Astrocyte of the hippocampus (primary cell): ENCODE measurements around the gene SRGAP3.

ENCODE experiments used
- DNase-seq: peaks from one replicate; pipeline ENCODE4 v3.0.0; 2011; ENCODE audit warnings: low read depth, low spot score

The SRGAP3 gene

GRCh38 chr3:9059489-9060400 is 189.7 kb downstream of the SRGAP3 start:
- DNase-seq = no peak

GRCh38 chr3:9056581-9056980 is 192.9 kb downstream of the SRGAP3 start:
- no peak for DNase-seq

GRCh38 chr3:9047452-9048346 is 201.7 kb downstream of the SRGAP3 start:
- no peak for DNase-seq

DNA sequence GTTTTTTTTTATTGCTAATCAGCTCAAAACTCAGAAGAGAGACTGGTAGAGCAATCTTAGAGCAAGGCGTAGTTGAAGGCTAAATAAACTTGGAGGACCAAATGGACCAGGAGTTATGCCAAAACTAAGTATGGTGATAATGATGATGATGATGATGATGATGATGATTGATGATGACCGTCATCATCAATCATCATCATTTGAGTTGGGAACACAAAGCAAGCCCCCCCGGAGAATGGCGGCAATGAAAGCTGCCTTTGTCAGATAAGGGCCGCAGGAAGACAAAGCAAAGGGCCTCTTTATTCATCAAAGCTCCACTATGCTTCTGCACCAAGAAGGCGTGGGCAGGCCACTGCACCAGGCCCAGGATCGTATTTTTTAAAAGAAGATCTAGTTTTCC is 204.1 kb downstream of the SRGAP3 start:
- DNase-seq = no peak

DNA sequence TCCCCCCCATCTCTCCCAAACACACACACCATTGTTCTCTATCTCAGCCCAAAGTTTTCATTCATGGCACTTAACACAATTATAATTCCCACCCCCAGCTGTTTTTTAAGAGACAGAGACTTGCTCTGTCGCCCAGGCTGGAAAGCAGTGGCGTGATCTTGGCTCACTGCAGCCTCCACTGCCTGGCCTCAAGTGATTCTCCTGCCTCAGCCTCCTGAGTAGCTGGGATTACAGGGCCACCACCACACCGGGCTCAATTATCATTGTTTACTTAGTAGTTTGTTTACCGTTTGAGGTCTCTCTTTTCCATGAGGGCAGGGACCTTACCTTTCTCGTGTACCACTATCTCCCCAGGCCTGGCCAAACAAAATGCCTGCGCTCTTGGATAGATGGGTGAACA is 206.4 kb downstream of the SRGAP3 start:
- DNase-seq = no peak

DNA sequence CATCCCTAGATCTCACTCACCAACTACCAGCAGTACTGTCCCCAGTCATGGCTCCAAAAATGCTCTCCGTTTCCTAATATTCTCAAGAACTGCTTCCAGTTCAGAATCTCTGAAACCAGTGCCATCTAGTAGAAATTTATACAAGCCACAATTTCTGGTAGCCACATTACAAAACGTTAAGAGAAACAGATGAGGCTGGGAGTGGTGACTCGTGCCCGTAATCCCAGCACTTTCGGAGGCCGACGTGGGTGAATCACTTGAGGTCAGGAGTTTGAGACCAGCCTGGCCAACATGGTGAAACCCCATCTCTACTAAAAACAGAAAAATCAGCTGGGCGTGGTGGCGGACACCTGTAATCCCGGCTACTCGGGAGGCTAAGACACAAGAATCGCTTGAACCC is 207.8 kb downstream of the SRGAP3 start:
- no peak for DNase-seq

DNA sequence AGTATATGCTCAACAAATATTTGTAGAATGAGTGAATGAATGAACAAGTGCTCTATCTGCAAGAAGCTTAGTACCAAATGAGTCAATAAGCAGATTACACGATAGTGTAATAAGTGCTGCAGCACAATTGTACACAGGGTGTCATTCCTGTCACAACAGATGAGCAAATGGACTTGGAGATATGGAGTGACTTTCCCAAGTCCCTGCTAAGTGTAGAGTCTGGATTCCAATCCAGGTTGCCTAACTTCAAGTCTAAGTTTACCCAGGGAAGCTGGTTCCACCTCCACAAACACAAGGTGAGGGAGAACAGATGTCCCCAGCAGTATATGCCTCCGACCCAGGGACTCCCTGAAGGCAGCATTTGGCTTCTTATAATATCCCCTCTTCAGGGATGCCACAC is 208.4 kb downstream of the SRGAP3 start:
- DNase-seq = no peak

GRCh38 chr3:9037144-9037711 is 212.2 kb downstream of the SRGAP3 start:
- no peak for DNase-seq

DNA sequence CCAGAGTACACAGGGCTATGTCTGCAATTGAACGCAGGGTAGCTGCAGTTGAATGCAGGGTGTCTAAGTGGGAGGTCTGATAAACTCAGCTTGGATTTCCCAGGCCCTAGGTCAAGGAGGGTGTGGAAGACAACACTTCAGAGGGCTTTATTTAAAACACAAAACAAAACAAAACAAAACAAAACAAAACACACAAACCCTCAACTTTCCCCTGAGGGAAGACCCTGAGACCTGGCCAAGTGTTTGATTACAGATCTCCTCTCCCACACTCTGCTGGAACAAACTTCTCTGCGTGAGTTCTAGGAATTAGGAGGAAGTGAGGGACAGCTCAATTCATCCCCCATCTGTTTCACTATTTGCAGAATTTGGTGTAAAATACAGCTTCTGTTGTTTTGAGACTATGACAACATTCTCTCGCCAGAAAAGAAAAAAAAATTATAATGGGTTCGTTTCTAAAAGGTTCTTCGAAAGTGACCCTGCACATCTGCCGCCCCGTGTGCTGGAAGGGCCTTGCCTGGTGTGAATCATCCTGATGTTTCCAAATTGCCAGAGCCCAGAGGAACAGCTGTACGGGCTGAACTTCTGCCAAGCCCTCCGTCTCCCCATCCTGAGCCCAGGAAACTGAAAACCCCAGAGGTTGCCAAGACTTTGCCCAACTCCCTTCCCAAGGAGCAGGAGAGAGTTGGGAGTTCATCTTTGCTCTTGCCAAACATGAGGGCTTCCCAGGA is 212.9 kb downstream of the SRGAP3 start:
- DNase-seq = no peak

GRCh38 chr3:9035961-9036360 is 213.5 kb downstream of the SRGAP3 start:
- DNase-seq = no peak

- DNase-seq = no peak
These were observed 214.0 kb downstream of the SRGAP3 start for GRCh38 chr3:9035473-9035872.

- DNase-seq = no peak
These were observed 215.6 kb downstream of the SRGAP3 start for GRCh38 chr3:9033867-9034266.

DNA sequence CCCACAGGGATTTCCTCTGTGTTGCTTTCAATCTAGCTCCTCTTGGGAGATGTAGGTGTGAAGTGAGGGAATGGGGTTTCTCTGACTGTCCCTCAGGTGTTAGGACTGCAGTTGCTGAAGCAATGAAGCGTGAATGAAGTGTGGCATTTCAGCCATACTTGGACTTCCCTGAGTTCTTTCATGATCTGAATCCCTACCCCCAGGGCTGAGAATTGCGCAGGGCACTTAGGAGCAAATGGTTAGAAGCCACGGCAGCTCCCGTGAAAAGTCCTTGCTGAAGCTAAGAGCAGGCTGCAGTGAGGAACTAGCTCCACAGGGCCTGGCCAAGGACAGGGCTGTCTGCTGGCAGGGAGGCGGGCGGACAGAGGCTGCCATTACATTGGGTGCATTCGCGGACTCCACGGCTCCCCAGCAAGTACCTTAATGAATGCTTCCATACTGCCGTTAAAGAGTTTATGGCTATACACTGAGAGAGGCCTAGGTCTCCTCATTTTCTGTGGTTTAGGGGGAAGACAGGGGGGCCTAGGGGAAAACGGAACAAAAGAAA is 217.1 kb downstream of the SRGAP3 start:
- DNase-seq = no peak

DNA sequence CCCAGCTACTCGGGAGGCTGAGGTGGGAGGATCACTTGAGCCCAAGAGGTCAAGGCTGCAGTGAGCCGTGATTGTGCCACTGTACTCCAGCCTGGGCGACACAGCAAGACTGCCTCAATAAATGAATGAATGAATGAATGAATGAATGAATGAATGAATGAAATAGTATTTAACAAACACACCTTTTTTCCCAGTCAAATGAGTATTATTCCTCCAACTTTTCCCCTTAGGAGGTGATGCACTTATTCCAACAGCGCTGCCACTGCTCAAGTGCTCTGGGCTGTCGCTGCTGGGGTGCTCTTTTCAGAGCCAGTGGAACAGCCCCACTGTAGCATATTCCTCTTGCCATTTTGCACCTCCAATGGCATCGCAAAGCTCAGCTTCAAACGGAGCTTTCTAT is 219.4 kb downstream of the SRGAP3 start:
- DNase-seq = no peak

DNA sequence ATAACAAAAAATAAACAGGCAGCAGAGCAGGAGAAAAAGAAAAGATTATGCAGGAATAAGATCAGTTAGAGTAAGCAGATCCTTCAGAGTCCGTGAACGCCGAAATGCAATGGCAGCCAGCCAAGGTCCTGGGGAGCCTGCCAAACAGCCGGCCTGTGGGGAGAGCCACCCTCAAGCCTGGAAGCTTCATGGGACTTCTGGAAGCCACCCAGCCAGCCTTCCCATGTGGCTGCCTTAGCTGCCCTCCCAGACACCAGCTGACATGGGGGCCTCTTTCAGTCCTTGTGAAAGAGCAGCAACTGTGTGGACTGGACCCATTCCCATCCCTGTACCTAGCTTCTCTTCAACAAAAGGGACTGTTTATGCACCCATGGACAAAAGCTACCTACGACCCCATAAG is 221.3 kb downstream of the SRGAP3 start:
- DNase-seq = peak; percentile 95

DNA sequence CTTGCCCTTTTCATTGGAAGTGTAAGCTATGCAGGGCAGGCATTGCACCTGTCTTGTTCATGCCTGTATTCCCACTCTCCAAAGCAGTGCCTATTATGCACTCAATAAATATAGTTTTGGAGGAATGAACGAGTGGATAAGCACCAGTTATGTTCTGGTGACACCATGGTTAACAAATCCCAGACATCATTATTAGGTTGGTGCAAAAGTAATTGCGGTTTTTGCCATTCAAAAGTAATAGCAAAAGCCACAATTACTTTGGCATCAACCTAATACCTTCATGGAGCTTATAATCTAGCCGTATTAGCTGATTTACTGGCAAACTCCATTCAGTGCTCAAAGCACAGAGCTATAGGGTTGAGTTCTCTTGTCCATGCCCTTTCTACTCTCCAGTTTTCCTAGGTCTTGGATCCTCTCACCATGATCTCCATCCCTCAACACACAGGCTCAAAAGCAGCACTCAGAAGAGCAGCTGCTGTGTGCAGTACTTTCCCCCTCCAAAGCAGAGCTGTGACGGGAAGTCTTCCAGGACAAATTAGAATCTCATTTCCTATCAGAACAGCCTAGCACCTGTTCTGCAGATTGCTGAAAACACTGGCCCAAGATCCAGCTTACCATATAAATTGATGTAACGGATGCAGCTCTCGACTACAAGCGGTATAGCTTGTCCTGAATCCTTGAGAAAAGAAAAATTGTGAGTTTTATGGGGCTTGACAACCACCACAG is 223.0 kb downstream of the SRGAP3 start:
- no peak for DNase-seq

GRCh38 chr3:9024341-9024740 is 225.1 kb downstream of the SRGAP3 start:
- no peak for DNase-seq

DNA sequence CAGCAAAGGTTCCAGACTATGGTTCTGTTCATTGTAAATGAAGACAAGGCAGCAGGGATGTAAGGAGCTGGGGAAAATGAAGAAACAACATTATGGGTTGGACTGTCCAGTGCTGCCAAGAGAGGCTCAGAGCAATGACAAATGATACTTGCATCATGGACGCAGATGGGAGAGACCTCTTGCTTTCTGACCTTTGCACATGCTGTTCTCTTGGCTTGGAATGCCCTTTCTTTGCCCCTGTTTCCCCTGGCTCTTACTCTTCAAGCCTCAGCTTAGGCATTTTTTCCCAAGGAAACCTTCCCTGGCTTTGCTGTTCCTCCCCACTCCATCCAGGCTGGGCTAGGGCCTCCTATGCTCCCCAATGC is 226.2 kb downstream of the SRGAP3 start:
- no peak for DNase-seq

DNA sequence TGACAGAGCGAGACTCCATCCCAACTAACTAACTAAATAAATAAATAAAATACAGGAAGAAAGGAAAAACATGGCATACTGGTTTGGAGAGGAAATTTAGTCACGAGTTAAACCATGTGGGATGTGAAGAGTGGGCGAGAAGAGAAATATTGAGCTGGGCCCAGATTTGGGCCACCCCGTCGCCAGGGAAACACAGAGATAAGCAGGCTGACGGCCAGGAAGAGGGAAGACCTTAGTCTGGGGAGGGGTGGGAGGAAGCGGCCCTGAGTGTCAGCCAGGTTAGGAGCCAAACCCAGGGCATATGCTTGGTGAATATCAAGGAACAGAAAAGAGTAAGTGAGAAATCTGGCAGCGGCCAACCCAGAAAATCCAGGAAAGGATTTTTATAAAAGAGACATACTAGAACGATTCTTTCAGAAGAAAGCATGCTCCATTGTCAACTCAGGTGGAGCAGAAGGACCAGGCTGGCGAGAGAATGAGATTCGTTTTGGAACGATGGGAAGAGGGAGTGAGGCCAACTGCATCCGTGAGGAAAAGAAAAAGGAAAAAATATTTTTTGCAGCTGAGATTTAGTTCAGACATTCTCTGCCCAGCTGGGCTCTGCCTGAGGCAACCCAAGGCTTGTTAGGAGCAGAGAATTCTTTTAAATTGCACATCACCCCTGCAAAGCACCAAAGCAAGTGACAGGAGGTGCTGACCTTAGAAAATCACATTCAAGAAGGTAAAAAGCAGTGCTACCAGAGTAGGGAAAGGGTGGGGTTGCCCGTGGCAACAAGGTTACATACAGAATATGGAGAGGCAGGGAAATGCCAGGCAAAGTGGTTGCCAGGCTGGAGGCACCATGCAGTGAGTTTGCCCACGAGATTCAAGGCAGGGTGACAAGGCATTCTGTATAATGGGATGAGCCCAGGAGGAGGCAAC is 226.9 kb downstream of the SRGAP3 start:
- DNase-seq = no peak
